HAP-1 (cell line): ENCODE results near the gene RO60.

Experiments
- DNase-seq, 2 experiments: peaks; one replicate each; pipeline ENCODE4 v3.0.0-alpha.2; 2016 to 2020; ENCODE audit warnings: low spot score in 2 of 2
- H3K27me3 ChIP-seq: fragments of 250-450 bp; sonication (Bioruptor Pico); 2 replicates; pipeline ENCODE4 v1.5.1; 2020; ENCODE audit warnings: low read depth, mild to moderate bottlenecking, moderate library complexity
- H3K36me3 ChIP-seq: fragments of 250-450 bp; sonication (Bioruptor Pico); replicated peaks from 2 replicates; pipeline ENCODE4 v1.5.1; 2020; ENCODE audit warnings: mild to moderate bottlenecking
- H3K4me1 ChIP-seq: fragments of 250-450 bp; sonication (Bioruptor Pico); 2 replicates; pipeline ENCODE4 v1.5.1; 2020; ENCODE audit warnings: mild to moderate bottlenecking
- H3K4me3 ChIP-seq: fragments of 250-450 bp; sonication (Bioruptor Pico); 2 replicates; pipeline ENCODE4 v1.5.1; 2020; ENCODE audit warnings: mild to moderate bottlenecking, moderate library complexity
- H3K9me3 ChIP-seq: fragments of 250-450 bp; sonication (Bioruptor Pico); 2 replicates; pipeline ENCODE4 v1.5.1; 2020; ENCODE audit warnings: mild to moderate bottlenecking, moderate library complexity
- in situ Hi-C: fragments of 300-500 bp; cut with MboI; formaldehyde crosslinking; loops from 3 replicates; pipeline ENCODE4 v1.14.3; 2020; ENCODE audit warnings: low sequenced_read_pairs, inconsistent platforms, mixed read lengths

RO60 gene

DNA sequence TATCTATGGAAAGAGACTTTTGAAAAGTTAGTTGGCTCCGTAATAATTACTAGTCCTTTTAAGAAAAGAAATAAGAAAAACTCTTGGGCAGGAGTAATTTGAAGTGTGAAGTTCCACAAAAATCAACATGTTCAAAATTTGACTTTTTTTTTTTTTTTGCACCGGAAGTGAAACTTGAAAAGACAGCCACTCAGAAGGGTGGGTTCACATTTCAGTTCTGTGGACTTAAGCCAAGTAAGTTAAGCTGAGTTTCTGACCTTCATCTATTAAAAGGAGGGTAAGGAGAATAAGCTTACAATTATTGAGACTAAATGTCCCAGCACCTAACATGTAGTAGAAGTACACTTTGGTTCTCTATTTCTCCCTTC is 11.0 kb downstream of the RO60 start:
- peaks cover 4% of the 10 kb centered on the region for H3K36me3 ChIP-seq
- no peak for DNase-seq
- H3K27me3 ChIP-seq, result no peaks in the 10 kb centered on the region
- no peaks in the 10 kb centered on the region for H3K4me1 ChIP-seq
- no peak overlapping the region for H3K4me3 ChIP-seq
- no peaks in the 10 kb centered on the region for H3K9me3 ChIP-seq
- in situ Hi-C loops, result no loop called here

DNA sequence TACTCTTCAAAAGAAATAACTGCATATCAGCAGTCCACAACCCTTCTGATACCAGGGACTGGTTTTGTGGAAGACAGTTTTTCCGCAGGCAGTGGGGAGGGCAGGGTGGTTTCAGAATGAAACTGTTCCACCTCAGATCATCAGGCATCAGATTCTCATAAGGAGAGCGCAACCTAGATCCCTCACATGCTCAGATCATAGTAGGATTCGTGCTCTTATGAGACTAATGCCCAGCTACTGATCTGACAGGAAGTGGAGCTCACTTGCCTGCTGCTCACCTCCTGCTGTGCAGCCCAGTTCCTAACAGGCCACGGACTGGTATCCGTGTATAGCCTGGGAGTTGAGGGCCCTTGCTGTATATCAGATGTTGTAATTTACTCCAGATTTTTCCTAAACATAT is 11.5 kb downstream of the RO60 start:
- no peak for DNase-seq

GRCh38 chr1:193077991-193078390 is 18.6 kb downstream of the RO60 start:
- DNase-seq, result no peak
- Histone ChIP-seq H3K9me3 (no peaks in the 10 kb centered on the region), H3K27me3 (no peaks in the 10 kb centered on the region), H3K4me1 (no peaks in the 10 kb centered on the region), H3K4me3 (no peak overlapping the region), H3K36me3 (peaks cover 48% of the 10 kb centered on the region)
- in situ Hi-C loops, result no loop called here

More for the DNA sequence above, 11.5 kb downstream of the RO60 start:
- Histone ChIP-seq H3K4me3 (no peak overlapping the region), H3K9me3 (no peaks in the 10 kb centered on the region), H3K36me3 (peaks cover 4% of the 10 kb centered on the region), H3K27me3 (no peaks in the 10 kb centered on the region), H3K4me1 (no peaks in the 10 kb centered on the region)
- in situ Hi-C loops, result no loop called here

DNA sequence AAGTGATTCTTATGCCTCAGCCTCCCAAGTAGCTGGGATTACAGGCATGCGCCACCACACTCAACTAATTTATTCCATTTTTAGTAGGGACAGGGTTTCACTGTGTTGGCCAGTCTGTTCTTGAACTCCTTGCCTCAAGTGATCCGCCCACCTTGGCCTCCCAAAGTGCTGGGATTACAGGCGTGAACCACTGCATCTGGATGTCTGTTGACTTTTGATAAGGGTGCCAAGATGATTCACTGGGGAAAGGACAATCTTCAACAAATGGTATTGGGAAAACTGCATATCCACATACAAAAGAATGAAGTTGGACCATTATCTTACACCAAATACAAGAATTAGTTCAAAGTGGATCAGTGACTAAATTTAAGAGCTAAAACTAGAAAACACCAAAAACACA is 19.8 kb downstream of the RO60 start:
- Histone ChIP-seq H3K4me3 (no peak overlapping the region), H3K27me3 (no peaks in the 10 kb centered on the region), H3K36me3 (peaks cover 60% of the 10 kb centered on the region), H3K9me3 (no peaks in the 10 kb centered on the region), H3K4me1 (no peaks in the 10 kb centered on the region)
- no peak for DNase-seq
- in situ Hi-C loops, result no loop called here

- Histone ChIP-seq H3K4me3 (no peak overlapping the region), H3K9me3 (no peaks in the 10 kb centered on the region), H3K27me3 (no peaks in the 10 kb centered on the region), H3K4me1 (no peaks in the 10 kb centered on the region), H3K36me3 (peaks cover 49% of the 10 kb centered on the region)
- DNase-seq, result no peak
- in situ Hi-C loops, result no loop called here
These were observed 24.1 kb downstream of the RO60 start for GRCh38 chr1:193083365-193084088.

DNA sequence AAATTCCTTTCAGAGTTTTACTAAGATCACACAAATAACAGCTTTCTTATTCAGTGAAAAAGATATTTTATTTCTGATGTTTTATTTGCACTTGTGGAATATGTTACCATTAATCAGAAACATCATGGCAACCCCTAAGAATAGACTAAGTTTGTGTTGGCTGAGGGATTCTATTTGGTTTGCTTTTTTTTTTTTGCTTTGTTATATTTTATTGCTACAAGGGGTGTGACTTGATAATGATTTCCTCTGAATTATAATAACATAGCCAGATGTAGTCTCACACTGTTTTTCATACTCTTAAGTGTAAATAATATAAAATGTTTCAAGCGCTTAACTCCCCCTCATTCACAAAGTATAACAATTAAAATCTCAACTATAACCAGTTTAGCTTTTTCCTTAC is 25.9 kb downstream of the RO60 start:
- Histone ChIP-seq H3K27me3 (no peaks in the 10 kb centered on the region), H3K4me3 (no peak overlapping the region), H3K36me3 (peaks cover 39% of the 10 kb centered on the region), H3K9me3 (no peaks in the 10 kb centered on the region), H3K4me1 (no peaks in the 10 kb centered on the region)
- in situ Hi-C loops, result no loop called here
- DNase-seq, result no peak

DNA sequence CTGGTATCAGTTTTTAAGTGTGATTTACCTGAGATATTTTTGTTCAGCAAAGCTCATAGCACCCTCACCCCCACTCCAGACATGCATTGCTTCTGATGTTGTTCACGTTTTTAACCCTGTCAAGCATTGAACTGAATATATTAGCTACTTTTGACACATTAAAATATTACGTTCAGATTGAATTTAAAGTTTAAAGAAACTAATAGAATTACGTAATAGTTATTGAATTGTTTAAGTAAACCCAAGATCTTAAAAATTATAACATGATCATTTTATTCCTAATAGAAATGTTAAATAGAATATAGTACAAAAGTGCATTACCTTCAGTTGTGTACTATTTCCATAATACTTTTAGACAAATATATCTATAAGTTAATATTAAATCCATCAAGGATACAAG is 26.9 kb downstream of the RO60 start:
- Histone ChIP-seq H3K36me3 (peaks cover 38% of the 10 kb centered on the region), H3K9me3 (no peaks in the 10 kb centered on the region), H3K4me3 (no peak overlapping the region), H3K27me3 (no peaks in the 10 kb centered on the region), H3K4me1 (no peaks in the 10 kb centered on the region)
- DNase-seq, result no peak
- in situ Hi-C loops, result no loop called here

- Histone ChIP-seq H3K36me3 (peaks cover 29% of the 10 kb centered on the region), H3K4me3 (no peak overlapping the region), H3K4me1 (no peaks in the 10 kb centered on the region), H3K9me3 (no peaks in the 10 kb centered on the region), H3K27me3 (no peaks in the 10 kb centered on the region)
- DNase-seq, result no peak
- in situ Hi-C loops, result no loop called here
These were observed 28.5 kb downstream of the RO60 start for GRCh38 chr1:193087893-193088292.

DNA sequence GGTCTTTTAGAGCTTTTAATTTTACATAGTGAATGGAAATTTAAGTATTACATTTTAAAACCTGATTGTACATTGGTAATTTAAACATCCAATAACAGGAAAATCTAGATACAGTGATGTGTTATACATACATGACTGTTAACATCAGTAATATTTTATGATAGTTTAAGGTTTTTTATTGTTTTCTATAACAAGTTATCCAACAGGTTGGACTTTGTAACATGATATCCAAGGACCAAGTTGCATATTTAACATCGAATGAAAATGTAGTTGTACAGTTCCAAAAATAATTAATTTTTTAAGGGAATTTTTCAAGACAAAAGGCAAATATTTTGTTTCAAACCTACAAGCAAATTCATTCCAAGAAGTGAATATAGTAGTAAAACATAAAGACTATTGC is 31.5 kb downstream of the RO60 start:
- Histone ChIP-seq H3K9me3 (no peaks in the 10 kb centered on the region), H3K4me1 (peaks cover 4% of the 10 kb centered on the region; the same call in 1 of the 2 replicates), H3K4me3 (no peak overlapping the region), H3K36me3 (peaks cover 6% of the 10 kb centered on the region), H3K27me3 (no peaks in the 10 kb centered on the region)
- in situ Hi-C loops, result no loop called here
- DNase-seq, result no peak

- H3K9me3 ChIP-seq, result no peaks in the 10 kb centered on the region
- no peak overlapping the region for H3K4me3 ChIP-seq
- peaks cover 16% of the 10 kb centered on the region for H3K4me1 ChIP-seq
- in situ Hi-C loops, result no loop called here
- no peaks in the 10 kb centered on the region for H3K27me3 ChIP-seq
- H3K36me3 ChIP-seq, result peaks cover 2% of the 10 kb centered on the region
- DNase-seq, result no peak
These were observed 34.7 kb downstream of the RO60 start for GRCh38 chr1:193094112-193094511.

GRCh38 chr1:193102662-193103061 is 43.2 kb downstream of the RO60 start:
- Histone ChIP-seq H3K9me3 (no peaks in the 10 kb centered on the region), H3K36me3 (no peaks in the 10 kb centered on the region), H3K4me3 (no peak overlapping the region), H3K27me3 (no peaks in the 10 kb centered on the region), H3K4me1 (peaks cover 9% of the 10 kb centered on the region)
- in situ Hi-C loops, result no loop called here
- no peak for DNase-seq

GRCh38 chr1:193103759-193104501 is 44.5 kb downstream of the RO60 start:
- in situ Hi-C loops, result no loop called here
- peaks cover 9% of the 10 kb centered on the region for H3K4me1 ChIP-seq

DNA sequence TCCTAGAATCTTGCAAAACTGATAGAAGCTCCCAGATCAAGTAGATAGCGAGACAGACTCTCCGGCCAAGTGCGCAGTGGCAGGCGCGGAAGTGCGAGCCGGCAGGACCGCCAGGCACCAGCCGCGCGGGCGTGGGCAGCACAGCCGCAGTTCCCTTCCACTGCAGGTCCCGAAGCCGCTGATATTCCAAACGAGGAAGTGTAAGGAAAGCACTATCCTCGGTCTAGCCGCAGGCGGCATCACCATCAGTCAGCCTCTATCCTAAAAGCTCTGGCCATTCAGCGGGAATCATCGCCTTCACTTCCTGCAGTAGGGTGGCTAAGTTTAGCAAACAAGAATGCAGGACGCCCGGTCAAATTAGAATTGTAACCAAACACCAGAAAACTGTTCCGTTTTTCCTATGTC is 45.1 kb downstream of the RO60 start:
- Histone ChIP-seq H3K9me3 (no peaks in the 10 kb centered on the region), H3K27me3 (no peaks in the 10 kb centered on the region), H3K4me3 (peak overlapping the region; percentile 61), H3K36me3 (no peaks in the 10 kb centered on the region), H3K4me1 (peaks cover 9% of the 10 kb centered on the region)
- DNase-seq, result peak; percentile 46 to 65
- in situ Hi-C loops, result no loop called here

More at GRCh38 chr1:193103759-193104501, 44.5 kb downstream of the RO60 start:
- no peak for DNase-seq
- Histone ChIP-seq H3K4me3 (peak overlapping the region; percentile 61), H3K36me3 (no peaks in the 10 kb centered on the region), H3K27me3 (no peaks in the 10 kb centered on the region), H3K9me3 (no peaks in the 10 kb centered on the region)
